NCI-H2107 treated with DMSO at 0.1 percent for 48 hours (cell line): ENCODE measurements around the gene REV3L.
"Not testable (repeated sequence)": the region's sequence is repeated elsewhere in the genome, so short reads cannot be mapped to it uniquely, and the experiment has no call there.

Experiments used
- DNase-seq: peaks from one replicate; lab custom pipeline; 2025; ENCODE audit not compliant: unreplicated experiment; lab: John Stamatoyannopoulos, UW

The REV3L gene

GRCh38 chr6:111306104-111306888, 176.7 kb downstream of the REV3L start:
- no peak for DNase-seq

GRCh38 chr6:111301946-111302345, 181.1 kb downstream of the REV3L start:
- no peak for DNase-seq

- not testable (repeated sequence) for DNase-seq
These were observed 181.8 kb downstream of the REV3L start for GRCh38 chr6:111300938-111301800.

- DNase-seq = no peak
These were observed 185.2 kb downstream of the REV3L start for GRCh38 chr6:111297776-111298175.

GRCh38 chr6:111294374-111294967, 188.5 kb downstream of the REV3L start:
- no peak for DNase-seq

- no peak for DNase-seq
These were observed 191.4 kb downstream of the REV3L start for GRCh38 chr6:111291336-111292259.

GRCh38 chr6:111290689-111291335, 192.2 kb downstream of the REV3L start:
- not testable (repeated sequence) for DNase-seq

GRCh38 chr6:111284356-111284755, 198.7 kb downstream of the REV3L start:
- not testable (repeated sequence) for DNase-seq

GRCh38 chr6:111283707-111284106, 199.3 kb downstream of the REV3L start:
- no peak for DNase-seq

GRCh38 chr6:111282515-111282914, 200.5 kb downstream of the REV3L start:
- DNase-seq = no peak

GRCh38 chr6:111280445-111280955, 202.5 kb downstream of the REV3L start:
- no peak for DNase-seq

- DNase-seq = no peak
These were observed 204.3 kb downstream of the REV3L start for GRCh38 chr6:111278731-111279130.

- no peak for DNase-seq
These were observed 205.2 kb downstream of the REV3L start for GRCh38 chr6:111277819-111278218.

GRCh38 chr6:111276736-111277135, 206.3 kb downstream of the REV3L start:
- DNase-seq = no peak

GRCh38 chr6:111276335-111276734, 206.7 kb downstream of the REV3L start:
- DNase-seq = no peak

- no peak for DNase-seq
These were observed 208.3 kb downstream of the REV3L start for GRCh38 chr6:111274593-111275217.

- DNase-seq = no peak
These were observed 212.9 kb downstream of the REV3L start for GRCh38 chr6:111270121-111270520.

- no peak for DNase-seq
These were observed 213.5 kb downstream of the REV3L start for GRCh38 chr6:111269401-111269970.

GRCh38 chr6:111267764-111268333, 215.2 kb downstream of the REV3L start:
- DNase-seq = no peak
